Liver (tissue), 3 donors: ENCODE measurements around the gene RPS6KC1.
"Not testable (repeated sequence)": the region's sequence is repeated elsewhere in the genome, so short reads cannot be mapped to it uniquely, and the experiment has no call there.

Experiments
- ATF3 ChIP-seq: IDR thresholded peaks from 2 replicates; pipeline ENCODE4 v1.6.1; 2016; ENCODE audit warnings: antibody characterized with exemption
- CTCF ChIP-seq: fragments of 150-350 bp; IDR thresholded peaks from 2 replicates; pipeline ENCODE4 v1.5.1; 2017; ENCODE audit warnings: improper control_type of control experiment, low read depth, low read length; ENCODE audit not compliant: missing input control
- EGR1 ChIP-seq, 2 donors: IDR thresholded peaks; 2 replicates each; pipeline ENCODE4 v1.6.1; 2016 to 2018; ENCODE audit warnings: antibody characterized with exemption in 2 of 2, low read depth in 2 of 2
- FOXA2 ChIP-seq: IDR thresholded peaks from 2 replicates; pipeline ENCODE4 v1.6.1; 2016; ENCODE audit warnings: antibody characterized with exemption
- GABPA ChIP-seq, 2 donors: IDR thresholded peaks in 1 of 2; conservative IDR thresholded peaks in 1 of 2; 2 replicates each; pipeline ENCODE4 v1.6.1; 2016; ENCODE audit warnings: antibody characterized with exemption in 2 of 2, mild to moderate bottlenecking in 1 of 2, moderate library complexity in 1 of 2
- HNF4A ChIP-seq, 2 donors: conservative IDR thresholded peaks; 2 replicates each; pipeline ENCODE4 v1.6.1; 2016; ENCODE audit warnings: antibody characterized with exemption in 2 of 2, mild to moderate bottlenecking in 2 of 2
- HNF4G ChIP-seq: IDR thresholded peaks from 2 replicates; pipeline ENCODE4 v1.6.1; 2016; ENCODE audit warnings: antibody characterized with exemption
- MAX ChIP-seq: IDR thresholded peaks from 2 replicates; pipeline ENCODE4 v1.6.1; 2016; ENCODE audit warnings: antibody characterized with exemption
- RAD21 ChIP-seq, 2 donors: IDR thresholded peaks; 2 replicates each; pipeline ENCODE4 v1.6.1; 2016; ENCODE audit warnings: antibody characterized with exemption in 2 of 2, mild to moderate bottlenecking in 2 of 2
- REST ChIP-seq: IDR thresholded peaks from 2 replicates; pipeline ENCODE4 v1.6.1; 2016; ENCODE audit warnings: antibody characterized with exemption, mild to moderate bottlenecking
- SP1 ChIP-seq: IDR thresholded peaks from 2 replicates; pipeline ENCODE4 v1.6.1; 2018; ENCODE audit warnings: antibody characterized with exemption, mild to moderate bottlenecking
- TAF1 ChIP-seq: conservative IDR thresholded peaks from 2 replicates; pipeline ENCODE4 v1.6.1; 2016; ENCODE audit warnings: antibody characterized with exemption, mild to moderate bottlenecking
- YY1 ChIP-seq: IDR thresholded peaks from 2 replicates; pipeline ENCODE4 v1.6.1; 2016; ENCODE audit warnings: antibody characterized with exemption, mild to moderate bottlenecking
- ZBTB33 ChIP-seq: IDR thresholded peaks from 2 replicates; pipeline ENCODE4 v1.6.1; 2016; ENCODE audit warnings: antibody characterized with exemption
- donor health status: healthy.
- donor health status: healthy.

GRCh38 chr1:213150090-213150489 lies 99.0 kb downstream of the RPS6KC1 start:
- TF ChIP-seq TAF1; CTCF; YY1; HNF4A (conservative IDR thresholded peaks at IDR 0.05); FOXA2; SP1; REST; ZBTB33; RAD21 (IDR thresholded peaks at IDR 0.05); HNF4G; MAX; EGR1 (IDR thresholded peaks at IDR 0.05; ENCODE audit: low read depth in 2 of 2); GABPA (IDR thresholded peaks at IDR 0.05 in 1 of 2, conservative IDR thresholded peaks at IDR 0.05 in 1 of 2); ATF3: not testable (repeated sequence)
